HG02623 (cell line): Measurements from ENCODE around the gene CLEC18A.
"Not testable (repeated sequence)": the region's sequence is repeated elsewhere in the genome, so short reads cannot be mapped to it uniquely, and the experiment has no call there.

Source experiments
- ATAC-seq: cut with Tn5 transposase; IDR thresholded peaks from one replicate; pipeline ENCODE4 v1.9.1; 2021; ENCODE audit warnings: moderate library complexity; ENCODE audit not compliant: unreplicated experiment

The CLEC18A gene

DNA sequence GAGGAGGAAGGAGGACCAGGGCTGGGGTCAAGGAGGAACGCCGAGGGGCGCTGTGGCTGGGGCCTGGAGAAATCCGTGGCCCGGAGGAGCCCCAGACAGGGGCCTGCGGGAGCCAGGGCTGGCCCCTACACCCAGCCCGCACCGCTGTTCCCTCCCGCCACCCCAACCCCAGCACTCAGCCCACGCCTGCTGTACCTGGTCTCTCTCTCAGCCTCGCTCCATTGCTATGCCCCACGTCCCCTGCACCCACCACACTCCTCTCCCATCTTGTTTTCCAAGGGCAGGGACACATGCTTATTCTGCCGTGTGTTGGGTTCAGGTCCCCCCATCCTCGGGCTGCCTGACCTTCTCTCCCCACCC, 518 bp downstream of the CLEC18A start:
- not testable (repeated sequence) for ATAC-seq

DNA sequence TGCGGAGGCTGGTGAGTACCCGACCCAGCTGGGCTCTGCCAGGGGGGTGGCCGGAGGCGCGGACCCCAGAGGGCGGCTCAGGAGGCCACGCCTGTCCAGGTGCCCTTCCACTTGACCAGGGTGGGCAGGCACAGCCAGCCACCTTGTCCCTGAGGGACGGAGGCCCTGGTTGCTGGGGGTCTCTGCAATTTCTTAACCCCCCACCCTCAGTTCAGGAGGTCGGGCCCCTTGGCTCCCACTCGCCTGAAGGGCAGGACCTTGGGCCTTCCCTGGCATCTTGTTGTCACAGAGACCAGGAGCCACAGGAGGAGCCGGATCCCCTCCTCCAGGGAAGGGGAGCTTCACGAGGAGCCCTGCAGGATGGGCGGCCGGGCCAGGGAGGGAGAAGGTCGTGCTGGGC, 982 bp downstream of the CLEC18A start:
- ATAC-seq: not testable (repeated sequence)

DNA sequence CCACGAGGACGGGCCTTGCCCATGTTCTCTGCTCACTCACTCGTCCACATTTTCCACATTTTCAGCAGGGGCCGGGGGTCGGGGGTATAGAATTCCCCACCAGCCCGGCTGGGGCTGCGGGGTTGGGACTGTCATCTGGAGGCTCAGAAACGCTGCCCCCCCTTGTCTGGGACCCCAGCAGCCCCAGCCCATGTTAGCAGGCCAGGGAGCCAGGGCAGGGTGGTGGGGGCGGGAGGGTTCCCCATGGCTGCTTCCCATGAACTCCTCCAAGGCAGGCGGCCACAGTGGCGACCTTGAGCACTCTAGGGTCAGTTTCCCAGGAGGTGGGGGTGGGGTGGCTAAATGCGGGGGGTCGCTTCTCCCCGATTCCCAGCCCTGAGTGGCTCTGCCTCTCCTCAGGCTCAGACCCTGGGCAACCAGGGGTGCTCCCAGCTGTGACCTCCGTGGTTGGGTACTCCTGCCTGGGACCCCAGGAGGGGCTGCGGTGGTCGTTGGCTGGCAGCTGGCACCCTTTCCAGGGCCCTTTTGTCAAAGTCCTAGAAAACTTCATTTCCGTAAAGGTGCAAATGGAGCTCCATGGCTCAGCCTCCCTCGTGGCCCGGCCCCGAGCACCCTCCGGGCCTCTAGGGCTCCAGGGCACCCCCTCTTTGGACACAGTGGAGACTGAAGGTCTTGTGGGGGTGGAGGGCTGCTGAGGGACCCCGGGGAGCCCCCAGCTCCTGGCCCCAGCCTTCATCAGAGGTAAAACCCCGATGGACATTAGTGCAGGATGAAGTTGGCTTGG, 1.6 kb downstream of the CLEC18A start:
- not testable (repeated sequence) for ATAC-seq

DNA sequence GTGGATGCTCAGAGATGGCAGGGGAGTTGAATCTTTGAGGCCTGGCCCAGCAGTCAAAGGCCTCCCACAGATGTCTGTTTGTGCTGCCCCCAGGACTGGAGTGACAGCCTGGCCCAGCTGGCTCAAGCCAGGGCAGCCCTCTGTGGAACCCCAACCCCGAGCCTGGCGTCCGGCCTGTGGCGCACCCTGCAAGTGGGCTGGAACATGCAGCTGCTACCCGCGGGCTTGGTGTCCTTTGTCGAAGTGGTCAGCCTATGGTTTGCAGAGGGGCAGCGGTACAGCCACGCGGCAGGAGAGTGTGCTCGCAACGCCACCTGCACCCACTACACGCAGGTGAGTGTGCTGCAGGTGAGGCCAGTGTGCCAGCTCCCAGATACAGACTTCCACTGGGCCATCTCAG, 3.1 kb downstream of the CLEC18A start:
- ATAC-seq: not testable (repeated sequence)

DNA sequence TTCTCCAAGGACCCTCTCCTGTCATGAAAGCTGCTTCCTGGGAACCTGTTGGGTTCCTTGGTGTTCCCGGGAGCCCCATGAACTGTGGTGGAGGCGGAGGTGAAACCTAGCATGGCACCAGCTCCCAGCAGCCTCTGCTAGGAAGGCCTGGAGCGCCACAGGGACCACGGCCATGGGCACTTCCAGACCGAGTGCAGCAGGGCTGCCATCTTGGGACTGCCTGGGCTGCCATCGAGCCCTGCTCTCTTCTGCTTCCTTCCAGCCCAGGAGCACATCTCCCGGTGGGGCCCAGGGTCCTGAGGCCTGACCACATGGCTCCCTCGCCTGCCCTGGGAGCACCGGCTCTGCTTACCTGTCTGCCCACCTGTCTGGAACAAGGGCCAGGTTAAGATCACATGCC, 12.2 kb downstream of the CLEC18A start:
- not testable (repeated sequence) for ATAC-seq

DNA sequence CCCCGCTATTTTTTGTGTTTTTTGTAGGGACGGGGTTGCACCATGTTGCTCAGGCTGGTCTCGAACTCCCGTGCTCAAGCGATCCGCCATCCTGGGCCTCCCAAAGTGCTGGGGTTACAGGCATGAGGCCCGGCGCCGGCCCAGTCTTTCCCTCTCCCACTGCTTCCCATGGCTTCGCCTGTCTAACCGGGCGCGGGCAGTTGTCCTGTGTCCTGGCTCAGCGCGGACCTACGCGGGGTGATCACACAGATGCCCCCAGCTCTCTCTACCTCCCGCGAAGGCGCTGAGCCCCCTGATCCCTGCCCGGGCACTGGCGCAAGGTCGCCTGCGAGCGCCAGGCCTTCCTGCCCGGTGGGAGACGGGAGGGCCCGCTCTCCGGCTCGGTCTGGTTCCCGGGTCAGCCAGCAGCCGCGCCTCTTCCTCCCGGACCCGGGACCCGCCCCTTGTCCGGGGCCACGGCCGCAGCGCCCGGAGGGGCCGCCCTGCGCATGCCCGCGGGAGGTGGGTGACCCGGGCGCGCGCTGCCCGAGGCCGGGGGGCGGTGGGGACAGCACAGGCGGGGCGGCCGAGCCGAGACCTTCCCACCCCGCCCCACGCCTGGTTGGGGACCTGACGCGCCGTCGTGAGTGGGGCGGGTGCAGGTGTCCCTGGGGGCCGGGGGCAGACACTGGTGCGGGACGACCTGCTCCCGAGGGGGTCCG, 14.0 kb downstream of the CLEC18A start:
- ATAC-seq: not testable (repeated sequence)

DNA sequence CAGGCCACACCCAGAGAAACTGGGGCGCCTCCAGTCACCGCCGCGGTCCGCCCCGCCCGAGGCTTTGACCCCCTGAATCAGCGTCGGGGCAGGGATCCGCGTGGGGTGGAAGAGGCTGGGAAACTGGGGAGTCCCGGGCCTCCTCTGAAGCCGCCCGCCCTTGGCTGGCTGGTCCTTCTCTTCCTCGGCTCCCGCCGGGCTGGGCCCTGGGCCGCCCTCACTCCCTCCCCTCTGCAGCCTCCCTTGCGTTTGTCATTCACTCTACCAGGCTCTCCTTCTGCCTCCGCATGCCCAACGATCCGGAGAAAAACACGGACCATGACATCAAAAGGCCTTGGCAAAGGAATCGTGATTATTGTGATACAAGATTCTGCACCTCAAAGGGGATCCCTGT, 14.5 kb downstream of the CLEC18A start:
- ATAC-seq: not testable (repeated sequence)

DNA sequence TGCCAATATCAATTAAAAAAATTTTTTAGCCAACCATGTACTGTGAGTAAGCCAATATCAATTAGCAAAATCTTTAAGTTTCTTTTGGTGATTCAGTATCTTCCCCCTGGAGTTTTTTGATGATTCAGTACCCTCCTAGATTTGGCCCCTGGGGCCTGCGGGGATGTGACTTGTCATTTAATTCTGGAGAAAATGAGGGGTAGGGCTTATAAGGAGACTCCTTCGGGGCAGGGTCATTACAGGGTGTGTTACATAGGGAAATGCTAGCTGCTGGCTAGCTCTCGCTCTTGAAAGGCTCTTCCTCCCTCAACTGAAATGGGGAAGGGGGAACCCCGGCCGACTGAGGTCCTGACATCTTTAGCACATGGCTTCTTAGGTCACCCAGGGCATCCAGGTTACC, 16.6 kb downstream of the CLEC18A start:
- not testable (repeated sequence) for ATAC-seq

DNA sequence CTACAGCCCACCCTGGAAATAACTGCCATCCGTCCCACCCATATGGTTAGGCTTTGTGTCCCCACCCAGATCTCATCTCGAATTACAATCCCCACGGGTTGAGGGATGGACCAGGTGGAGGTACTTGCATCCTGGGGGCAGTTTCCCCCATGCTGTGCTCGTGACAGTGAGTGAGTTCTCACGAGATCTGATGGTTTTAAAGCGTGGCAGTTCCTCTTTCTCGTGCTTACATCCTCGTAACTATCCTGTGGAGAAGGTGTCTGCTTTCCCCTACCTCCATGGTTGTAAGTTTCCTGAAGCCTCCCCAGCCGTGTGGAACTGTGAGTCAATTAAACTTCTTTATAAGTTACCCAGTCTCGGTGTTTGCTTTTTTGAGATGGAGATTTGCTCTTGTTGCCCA, 17.0 kb downstream of the CLEC18A start:
- not testable (repeated sequence) for ATAC-seq

DNA sequence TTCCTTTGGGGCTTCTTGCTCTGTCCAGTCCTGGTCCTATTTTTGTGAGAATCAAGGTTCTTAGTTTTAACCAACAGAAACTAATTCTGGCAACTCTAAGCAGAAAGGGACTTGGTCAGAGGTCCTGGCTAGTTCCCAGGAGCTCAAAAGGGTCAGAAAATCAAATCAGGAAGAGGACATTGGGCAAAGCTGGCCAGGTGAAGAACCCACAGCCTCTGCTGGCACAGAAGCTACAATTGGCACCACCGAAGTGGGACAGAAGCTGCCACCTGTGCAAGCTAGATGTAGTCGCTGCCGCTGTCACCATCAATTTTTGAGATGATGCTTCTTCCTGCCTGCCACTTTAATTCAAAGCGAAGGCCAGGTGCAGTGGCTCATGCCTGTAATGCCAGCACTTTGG, 18.5 kb downstream of the CLEC18A start:
- not testable (repeated sequence) for ATAC-seq

DNA sequence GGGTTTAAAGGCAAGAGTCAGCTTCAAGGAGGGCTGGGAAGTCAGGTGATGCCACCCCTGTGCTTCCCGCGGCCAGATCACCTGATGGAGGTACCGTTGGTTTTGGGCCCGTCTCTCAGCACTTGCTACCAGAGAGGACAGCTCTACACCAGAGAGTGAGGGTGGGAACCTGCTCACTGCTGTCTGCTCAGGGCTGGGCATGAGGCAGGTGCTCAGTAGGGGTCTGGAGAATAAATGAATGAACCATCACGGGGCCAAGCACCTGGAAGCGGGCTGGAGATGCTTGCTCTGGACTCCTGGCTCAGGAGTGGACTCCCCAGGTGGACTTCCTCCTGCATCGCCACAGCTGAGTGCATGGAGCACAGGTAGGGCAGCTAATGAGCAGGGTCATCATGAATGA, 21.0 kb downstream of the CLEC18A start:
- not testable (repeated sequence) for ATAC-seq

DNA sequence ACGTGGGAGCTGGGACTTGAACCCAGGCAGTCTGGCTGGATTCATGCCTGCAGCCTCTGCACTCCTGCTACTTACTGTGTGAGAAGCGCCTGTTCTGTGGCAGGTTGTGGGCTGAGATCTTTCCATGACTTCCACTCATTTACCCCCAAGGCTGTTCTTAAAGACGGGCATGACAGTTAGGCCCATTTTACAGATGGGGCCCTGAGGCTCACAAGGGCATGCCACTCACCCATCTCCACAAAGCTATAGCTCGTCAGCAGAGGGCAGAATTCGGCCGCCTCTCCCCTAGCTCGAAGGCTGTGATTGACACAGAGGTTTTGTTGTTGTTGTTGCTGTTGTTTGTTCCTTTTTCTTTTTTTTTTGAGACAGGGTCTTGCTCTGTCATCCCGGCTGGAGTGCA, 21.8 kb downstream of the CLEC18A start:
- not testable (repeated sequence) for ATAC-seq

DNA sequence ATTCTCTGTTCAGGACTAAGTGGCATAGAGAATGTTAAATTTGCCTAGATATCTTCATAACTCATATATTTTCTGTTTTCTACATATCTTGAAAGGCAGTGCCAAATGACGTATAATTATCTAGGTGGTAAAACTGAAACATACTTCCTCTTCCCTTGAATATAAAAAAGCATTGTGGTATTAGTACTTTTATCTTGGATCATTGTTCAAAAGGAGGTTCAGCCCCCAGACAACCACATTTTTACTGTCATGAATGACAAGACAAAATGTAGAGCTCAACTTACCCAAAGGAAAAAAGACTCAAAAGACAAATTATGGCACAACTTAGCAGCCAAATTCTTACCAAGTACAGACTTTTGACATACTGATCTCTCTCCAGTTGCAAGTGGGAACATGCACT, 34.1 kb downstream of the CLEC18A start:
- not testable (repeated sequence) for ATAC-seq

DNA sequence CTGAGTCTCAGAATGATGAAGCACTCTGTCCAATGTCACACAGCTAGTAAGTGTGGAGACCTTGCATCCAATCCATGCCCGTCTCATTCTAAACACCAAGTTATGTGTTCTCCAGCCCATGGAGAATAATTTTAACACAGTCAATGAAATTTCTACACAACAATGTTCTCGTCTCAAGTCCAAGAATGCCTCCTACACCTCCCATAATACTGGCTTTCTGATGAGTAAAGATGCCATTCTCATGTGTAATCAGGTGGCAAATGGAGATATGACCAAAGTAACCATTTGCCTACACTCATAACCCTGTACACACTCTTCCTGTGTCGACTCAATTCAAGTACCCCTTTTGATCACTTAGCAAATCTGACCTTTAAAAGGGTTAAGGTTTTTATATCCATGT, 46.8 kb downstream of the CLEC18A start:
- not testable (repeated sequence) for ATAC-seq

DNA sequence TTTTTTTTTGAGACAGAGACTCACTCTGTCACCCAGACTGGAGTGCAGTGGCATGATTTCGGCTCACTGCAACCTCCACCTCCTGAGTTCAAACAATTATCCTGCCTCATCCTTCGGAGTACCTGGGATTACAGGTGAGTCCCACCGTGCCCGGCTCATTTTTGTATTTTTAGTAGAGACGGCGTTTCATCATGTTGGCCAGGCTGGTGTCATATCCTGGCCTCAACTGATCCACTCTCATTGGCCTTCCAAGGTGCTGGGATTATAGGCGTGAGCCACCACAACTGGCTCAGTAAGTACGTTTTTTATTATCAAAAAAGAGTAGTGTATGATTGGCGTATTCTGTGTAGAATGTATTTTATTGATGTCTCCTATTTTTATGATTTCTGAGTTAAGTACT, 48.7 kb downstream of the CLEC18A start:
- ATAC-seq: not testable (repeated sequence)

DNA sequence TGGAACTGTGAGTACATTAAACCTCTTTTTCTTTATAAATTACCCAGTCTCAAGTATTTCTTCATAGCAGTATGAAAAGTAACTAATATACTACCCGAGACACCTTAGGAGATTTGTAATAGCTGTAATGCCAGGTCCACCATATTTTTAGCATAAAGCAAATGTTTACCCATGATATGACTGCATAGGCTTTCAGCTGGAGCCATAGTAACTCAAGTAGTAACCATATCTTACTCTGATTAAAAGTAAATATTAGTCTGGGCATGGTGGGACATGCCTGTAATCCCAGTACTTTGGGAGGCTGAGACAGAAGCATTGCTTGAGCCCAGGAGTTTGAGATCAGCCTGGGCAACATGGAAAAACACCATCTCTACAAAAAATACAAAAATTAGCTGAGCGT, 52.4 kb downstream of the CLEC18A start:
- not testable (repeated sequence) for ATAC-seq

DNA sequence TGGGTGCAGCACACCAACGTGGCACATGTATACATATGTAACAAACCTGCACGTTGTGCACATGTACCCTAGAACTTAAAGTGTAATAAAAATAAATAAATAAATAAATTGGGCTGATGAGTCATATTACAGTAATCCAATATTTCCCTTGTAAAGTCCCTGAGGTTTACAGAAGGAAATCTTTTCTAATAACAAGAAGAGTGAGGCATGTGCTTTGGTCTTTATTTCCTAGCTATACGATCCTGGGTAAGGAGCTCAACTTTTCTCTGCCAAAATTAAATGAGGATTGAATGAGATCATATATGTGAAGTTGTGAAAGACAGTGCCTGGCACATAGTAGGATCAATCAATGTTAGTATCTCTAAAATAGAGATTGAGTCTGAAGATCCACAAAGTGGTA, 57.5 kb downstream of the CLEC18A start:
- not testable (repeated sequence) for ATAC-seq

DNA sequence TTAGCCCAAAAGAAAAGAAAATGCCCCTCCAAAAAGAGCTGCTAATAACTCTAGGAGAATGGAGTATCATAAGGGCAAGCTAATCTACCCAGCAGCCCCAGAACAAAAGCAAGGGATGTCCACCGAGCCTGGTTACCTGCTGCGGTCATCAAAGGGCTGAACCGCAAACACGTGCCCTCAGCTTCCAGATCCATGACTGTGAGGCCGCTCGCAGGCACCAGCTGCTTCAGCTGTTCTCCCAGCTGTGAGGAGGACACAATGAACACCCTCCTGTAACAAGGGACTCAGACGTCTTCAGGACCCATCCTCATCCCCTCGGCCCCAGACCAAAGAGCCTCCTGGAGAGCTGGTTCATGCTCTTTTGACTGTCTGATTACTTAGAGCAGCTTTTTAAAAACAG, 59.5 kb downstream of the CLEC18A start:
- ATAC-seq: not testable (repeated sequence)

DNA sequence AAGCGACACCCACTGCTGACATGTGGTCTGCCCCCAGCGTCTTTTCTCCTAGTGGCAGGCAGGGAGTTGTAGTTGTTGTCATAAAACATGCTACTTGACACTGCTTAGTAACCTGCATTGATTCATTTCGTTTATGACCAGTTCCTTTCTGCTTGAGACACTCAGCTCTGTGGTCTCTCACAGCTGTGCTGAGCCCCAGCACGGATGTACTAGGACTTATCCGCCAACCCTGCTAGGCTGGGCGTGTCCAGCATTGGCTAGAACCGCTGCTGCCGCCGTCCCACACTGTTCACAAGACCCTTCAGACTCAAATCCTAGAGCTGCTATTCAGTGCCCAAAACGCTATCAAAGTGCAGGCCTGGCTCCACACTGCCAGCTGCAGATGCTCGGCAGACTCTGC, 60.0 kb downstream of the CLEC18A start:
- not testable (repeated sequence) for ATAC-seq

DNA sequence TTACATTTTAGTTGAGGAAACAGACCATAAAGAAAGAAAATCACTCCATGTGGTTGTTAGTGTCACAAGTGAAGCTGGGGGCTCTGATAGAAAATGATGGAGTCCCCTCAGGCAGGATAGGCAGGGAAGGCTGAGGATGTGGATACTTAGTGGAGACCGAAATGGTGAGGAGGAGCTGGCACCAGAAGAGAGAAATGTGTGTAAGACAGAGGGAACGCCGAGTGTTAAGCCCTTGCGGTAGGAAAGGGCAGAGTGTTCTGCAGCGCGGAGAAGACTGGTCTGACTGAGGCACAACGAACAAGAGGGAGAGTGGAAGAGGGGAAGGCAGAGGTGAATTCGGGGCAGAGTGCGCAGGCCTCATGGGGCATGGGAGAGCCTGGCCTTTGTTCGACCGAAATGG, 61.2 kb downstream of the CLEC18A start:
- not testable (repeated sequence) for ATAC-seq

DNA sequence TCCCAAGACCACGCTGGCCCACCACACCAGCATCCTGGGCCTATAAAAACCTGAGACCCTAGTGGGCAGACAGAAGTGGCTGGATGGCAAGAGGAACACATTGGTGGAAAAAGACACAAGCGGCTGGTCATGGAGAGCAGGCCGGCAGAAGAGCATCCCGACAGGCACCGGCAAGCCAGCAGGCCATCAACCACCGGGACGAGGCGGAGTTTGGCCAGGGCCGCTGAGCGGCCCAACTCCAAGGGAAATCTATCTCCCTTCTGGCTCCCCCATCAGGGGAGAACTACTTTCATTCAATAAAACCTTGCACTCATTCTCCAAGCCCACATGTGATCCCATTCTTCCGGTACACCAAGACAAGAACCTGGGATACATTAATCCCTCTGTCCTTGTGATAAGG, 61.8 kb downstream of the CLEC18A start:
- ATAC-seq: not testable (repeated sequence)
